CD14-positive monocyte (primary cell): Measurements from ENCODE around the gene PRR18. TPM values are rescaled to one million over a fixed set of nuclear protein-coding genes. Genes with fewer than 3 reads are reported as not detected.
"Not testable (repeated sequence)": the region's sequence is repeated elsewhere in the genome, so short reads cannot be mapped to it uniquely, and the experiment has no call there.

Source experiments
- DNase-seq, 3 donors: peaks; one replicate each; pipeline ENCODE4 v3.0.0-alpha.2; 2011 to 2022
- H2AFZ ChIP-seq: 2 replicates; pipeline ENCODE4 v1.6.0; 2012; ENCODE audit warnings: mild to moderate bottlenecking, low read depth, low read length, inconsistent platforms; ENCODE audit not compliant: insufficient read depth, poor library complexity, severe bottlenecking
- H3K27ac ChIP-seq, 2 donors: 1 replicate in 1 of 2; 2 replicates in 1 of 2; pipeline ENCODE4 v1.5.1; 2012 to 2013; ENCODE audit warnings: low read length in 2 of 2, control low read depth in 1 of 2, inconsistent platforms in 1 of 2, low read depth in 1 of 2, mild to moderate bottlenecking in 1 of 2
- H3K27me3 ChIP-seq, 2 donors: one replicate each; pipeline versions ENCODE4 v1.6.0 to v1.6.1; 2011 to 2013; ENCODE audit warnings: low read length in 2 of 2; ENCODE audit not compliant: control insufficient read depth in 2 of 2, insufficient read depth in 2 of 2
- H3K36me3 ChIP-seq, 2 donors: replicated peaks in 1 of 2; 1 replicate in 1 of 2; 2 replicates in 1 of 2; pipeline versions ENCODE4 v1.5.1 to v1.6.1; 2012 to 2013; ENCODE audit warnings: low read length in 2 of 2, control low read depth in 1 of 2, inconsistent platforms in 1 of 2, mild to moderate bottlenecking in 1 of 2; ENCODE audit not compliant: insufficient read depth in 2 of 2, control insufficient read depth in 1 of 2
- H3K4me1 ChIP-seq, 2 donors: 1 replicate in 1 of 2; 2 replicates in 1 of 2; pipeline versions ENCODE4 v1.5.1 to v1.6.1; 2012 to 2013; ENCODE audit warnings: low read length in 2 of 2, control low read depth in 1 of 2, inconsistent platforms in 1 of 2, mild to moderate bottlenecking in 1 of 2, moderate library complexity in 1 of 2; ENCODE audit not compliant: insufficient read depth in 2 of 2, control insufficient read depth in 1 of 2
- H3K4me2 ChIP-seq: replicated peaks from 2 replicates; pipeline ENCODE3; 2012; ENCODE audit warnings: low read length, moderate library complexity, mild to moderate bottlenecking; ENCODE audit not compliant: poor library complexity, severe bottlenecking; ENCODE audit errors: extremely low read depth
- H3K4me3 ChIP-seq, 3 experiments: fragments of 200-600 bp in 1 of 3; sonication (generic) in 1 of 3; replicated peaks in 1 of 3; 1 replicate in 2 of 3; 2 replicates in 1 of 3; pipeline ENCODE4 v1.5.1; 2011 to 2013; ENCODE audit warnings: low read length in 3 of 3, mild to moderate bottlenecking in 3 of 3, control low read depth in 2 of 3, low read depth in 2 of 3, inconsistent platforms in 1 of 3, moderate library complexity in 1 of 3
- H3K79me2 ChIP-seq: 2 replicates; pipeline ENCODE4 v1.6.0; 2012; ENCODE audit warnings: mild to moderate bottlenecking, control low read depth, inconsistent platforms, low read length, moderate library complexity; ENCODE audit not compliant: insufficient read depth
- H3K9ac ChIP-seq: 2 replicates; pipeline ENCODE4 v1.6.0; 2017; ENCODE audit warnings: low read length, mild to moderate bottlenecking; ENCODE audit not compliant: insufficient read depth, poor library complexity, severe bottlenecking
- H3K9me3 ChIP-seq, 2 donors: replicated peaks in 1 of 2; 1 replicate in 1 of 2; 2 replicates in 1 of 2; pipeline versions ENCODE4 v1.5.1 to v1.6.1; 2012 to 2013; ENCODE audit warnings: low read length in 2 of 2, control low read depth in 1 of 2; ENCODE audit not compliant: control insufficient read depth in 1 of 2, insufficient read depth in 1 of 2
- H4K20me1 ChIP-seq: 2 replicates; pipeline ENCODE4 v1.6.0; 2012; ENCODE audit warnings: mild to moderate bottlenecking, low read length, control low read depth, moderate library complexity; ENCODE audit not compliant: insufficient read depth
- H3K27ac Mint-ChIP-seq, 7 donors: one replicate each; pipeline ENCODE4 v1.8.0; 2020; ENCODE audit warnings: mild to moderate bottlenecking in 7 of 7, mixed read lengths in 7 of 7, moderate library complexity in 6 of 7, inconsistent platforms in 2 of 7
- H3K27me3 Mint-ChIP-seq, 3 donors: one replicate each; pipeline ENCODE4 v1.8.0; 2021 to 2022; ENCODE audit warnings: low read depth in 3 of 3, mild to moderate bottlenecking in 3 of 3, mixed read lengths in 3 of 3, moderate library complexity in 3 of 3, inconsistent platforms in 1 of 3
- H3K36me3 Mint-ChIP-seq, 2 donors: one replicate each; pipeline ENCODE4 v1.8.0; 2020; ENCODE audit warnings: mixed read lengths in 2 of 2, inconsistent platforms in 1 of 2, mild to moderate bottlenecking in 1 of 2
- H3K4me1 Mint-ChIP-seq: one replicate; pipeline ENCODE4 v1.8.0; 2020; ENCODE audit warnings: mild to moderate bottlenecking, mixed read lengths
- H3K4me3 Mint-ChIP-seq, 2 donors: one replicate each; pipeline ENCODE4 v1.8.0; 2020; ENCODE audit warnings: mild to moderate bottlenecking in 2 of 2, mixed read lengths in 2 of 2, moderate library complexity in 1 of 2
- H3K9me3 Mint-ChIP-seq, 7 donors: one replicate each; pipeline ENCODE4 v1.8.0; 2020 to 2022; ENCODE audit warnings: mixed read lengths in 7 of 7, mild to moderate bottlenecking in 6 of 7, moderate library complexity in 6 of 7, inconsistent platforms in 2 of 7
- WGBS: methylation state at CpG from one replicate; pipeline ENCODE4 v1.1.5; 2013; ENCODE audit warnings: missing lambda C conversion rate; ENCODE audit not compliant: insufficient coverage; 5-methylcytosine and 5-hydroxymethylcytosine counted together
- intact Hi-C, 2 donors: fragments of 100-400 bp; cut with micrococcal nuclease; formaldehyde crosslinking; loops; one replicate each; pipeline versions ENCODE4 v1.15.0 to v1.15.1; 2023
- polyA plus RNA-seq, 3 donors: library from polyadenylated mRNA; depleted of rRNA in 1 of 3; unstranded in 2 of 3; stranded (reverse) in 1 of 3; fragments of 300-500 nt in 2 of 3; fragments of >200 nt in 1 of 3; fragmentation: Illumina TruSeq in 2 of 3; gene quantifications; 1 replicate in 2 of 3; 2 replicates in 1 of 3; pipeline ENCODE4 v1.2.3, GENCODE V29; 2012 to 2021
- TF ChIP-seq, protein P1 (sequence below): fragments of 200-600 bp; IDR thresholded peaks from one replicate; pipeline ENCODE4 v1.8.0; 2022; ENCODE audit warnings: antibody characterized with exemption, mild to moderate bottlenecking

The PRR18 gene
- polyA plus RNA-seq, 3 donors = not detected

DNA sequence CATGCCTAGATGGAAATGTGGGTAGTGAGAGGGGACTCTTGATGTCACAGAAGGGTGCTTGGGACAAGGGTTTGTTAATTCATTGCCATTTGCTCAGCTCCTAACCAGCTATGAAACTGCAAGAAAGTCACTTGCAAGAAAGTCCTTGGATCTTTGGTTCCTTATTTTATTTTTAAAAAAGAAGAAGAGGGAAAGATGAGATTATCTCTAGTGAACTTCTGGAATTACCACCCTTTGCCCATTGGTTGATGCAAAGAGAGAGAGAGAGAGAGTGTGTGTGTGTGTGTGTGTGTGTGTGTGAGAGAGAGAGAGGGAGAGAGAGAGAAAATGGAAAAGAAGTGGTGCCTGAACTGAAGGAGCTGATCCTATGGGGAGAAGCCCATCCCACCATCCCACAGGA is 38.8 kb upstream of the PRR18 start:
- peak overlapping the region in 6 of 7 donors; percentile 20 to 79 (median 60) for H3K27ac Mint-ChIP-seq
- H2AFZ ChIP-seq = no peak overlapping the region
- peak overlapping the region in 1 of 2 donors; percentile 39 for H3K4me3 Mint-ChIP-seq
- H3K9me3 Mint-ChIP-seq = peaks cover 0 to 10% (median 2%) of the 10 kb centered on the region in 7 donors
- H3K27me3 ChIP-seq = no peaks in the 10 kb centered on the region
- H3K4me1 ChIP-seq = peaks cover 31 to 33% of the 10 kb centered on the region in 2 donors
- intact Hi-C loops = no loop called here
- peaks cover 0 to 2% of the 10 kb centered on the region in 2 donors for H3K36me3 Mint-ChIP-seq
- peaks cover 32% of the 10 kb centered on the region for H3K4me1 Mint-ChIP-seq
- TF ChIP-seq, protein P1, sequence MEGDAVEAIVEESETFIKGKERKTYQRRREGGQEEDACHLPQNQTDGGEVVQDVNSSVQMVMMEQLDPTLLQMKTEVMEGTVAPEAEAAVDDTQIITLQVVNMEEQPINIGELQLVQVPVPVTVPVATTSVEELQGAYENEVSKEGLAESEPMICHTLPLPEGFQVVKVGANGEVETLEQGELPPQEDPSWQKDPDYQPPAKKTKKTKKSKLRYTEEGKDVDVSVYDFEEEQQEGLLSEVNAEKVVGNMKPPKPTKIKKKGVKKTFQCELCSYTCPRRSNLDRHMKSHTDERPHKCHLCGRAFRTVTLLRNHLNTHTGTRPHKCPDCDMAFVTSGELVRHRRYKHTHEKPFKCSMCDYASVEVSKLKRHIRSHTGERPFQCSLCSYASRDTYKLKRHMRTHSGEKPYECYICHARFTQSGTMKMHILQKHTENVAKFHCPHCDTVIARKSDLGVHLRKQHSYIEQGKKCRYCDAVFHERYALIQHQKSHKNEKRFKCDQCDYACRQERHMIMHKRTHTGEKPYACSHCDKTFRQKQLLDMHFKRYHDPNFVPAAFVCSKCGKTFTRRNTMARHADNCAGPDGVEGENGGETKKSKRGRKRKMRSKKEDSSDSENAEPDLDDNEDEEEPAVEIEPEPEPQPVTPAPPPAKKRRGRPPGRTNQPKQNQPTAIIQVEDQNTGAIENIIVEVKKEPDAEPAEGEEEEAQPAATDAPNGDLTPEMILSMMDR = no peak
- DNase-seq = peak in 2 of 3 donors; percentile 5 to 35
- peaks cover 10% of the 10 kb centered on the region for H3K79me2 ChIP-seq
- peaks cover 0 to 1% (median 0%) of the 10 kb centered on the region in 3 donors for H3K27me3 Mint-ChIP-seq
- H4K20me1 ChIP-seq = no peaks in the 10 kb centered on the region
- H3K4me2 ChIP-seq = no peak overlapping the region
- no peak overlapping the region for H3K4me3 ChIP-seq
- H3K9me3 ChIP-seq = no peaks in the 10 kb centered on the region
- no peak overlapping the region for H3K27ac ChIP-seq
- H3K36me3 ChIP-seq = no peaks in the 10 kb centered on the region
- no peak overlapping the region for H3K9ac ChIP-seq

DNA sequence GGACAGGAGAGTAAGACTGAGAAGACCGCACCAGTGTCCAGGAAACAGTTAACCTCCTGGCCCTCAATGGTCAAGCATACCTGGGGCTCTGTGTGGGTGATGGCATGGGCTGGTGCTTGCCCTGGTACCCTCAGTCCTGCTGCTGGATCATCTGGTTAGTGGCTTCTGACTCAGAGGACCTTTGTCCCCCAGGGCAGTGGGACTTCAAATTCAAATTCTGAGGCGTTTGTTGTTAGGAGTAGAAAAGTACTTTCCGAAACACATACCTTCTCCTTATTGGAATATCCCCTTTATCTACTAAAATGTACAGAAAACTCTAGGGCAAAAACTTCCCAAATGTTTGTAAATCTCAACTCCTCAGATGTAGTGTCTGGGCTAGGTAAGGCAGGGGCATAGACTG is 38.3 kb upstream of the PRR18 start:
- DNase-seq = no peak
- H3K79me2 ChIP-seq = peaks cover 15% of the 10 kb centered on the region
- peaks cover 0 to 1% (median 0%) of the 10 kb centered on the region in 3 donors for H3K27me3 Mint-ChIP-seq
- 100% methylated on average over 1 of the region's 3 CpGs for WGBS
- no peaks in the 10 kb centered on the region for H3K27me3 ChIP-seq
- no peak overlapping the region for H3K4me2 ChIP-seq
- intact Hi-C loops = no loop called here
- H3K4me1 Mint-ChIP-seq = peaks cover 27% of the 10 kb centered on the region
- peaks cover 32 to 34% of the 10 kb centered on the region in 2 donors for H3K4me1 ChIP-seq
- H3K27ac ChIP-seq = no peak overlapping the region
- H3K36me3 Mint-ChIP-seq = peaks cover 0 to 2% of the 10 kb centered on the region in 2 donors
- no peak overlapping the region for H2AFZ ChIP-seq
- H3K9ac ChIP-seq = no peak overlapping the region
- H3K9me3 Mint-ChIP-seq = peaks cover 0 to 10% (median 2%) of the 10 kb centered on the region in 7 donors
- H3K27ac Mint-ChIP-seq = peak overlapping the region in 6 of 7 donors; percentile 1 to 59 (median 50)
- H3K4me3 ChIP-seq = no peak overlapping the region
- no peaks in the 10 kb centered on the region for H4K20me1 ChIP-seq
- TF ChIP-seq, protein P1 = no peak
- H3K9me3 ChIP-seq = no peaks in the 10 kb centered on the region
- no peaks in the 10 kb centered on the region for H3K36me3 ChIP-seq
- no peak overlapping the region for H3K4me3 Mint-ChIP-seq

DNA sequence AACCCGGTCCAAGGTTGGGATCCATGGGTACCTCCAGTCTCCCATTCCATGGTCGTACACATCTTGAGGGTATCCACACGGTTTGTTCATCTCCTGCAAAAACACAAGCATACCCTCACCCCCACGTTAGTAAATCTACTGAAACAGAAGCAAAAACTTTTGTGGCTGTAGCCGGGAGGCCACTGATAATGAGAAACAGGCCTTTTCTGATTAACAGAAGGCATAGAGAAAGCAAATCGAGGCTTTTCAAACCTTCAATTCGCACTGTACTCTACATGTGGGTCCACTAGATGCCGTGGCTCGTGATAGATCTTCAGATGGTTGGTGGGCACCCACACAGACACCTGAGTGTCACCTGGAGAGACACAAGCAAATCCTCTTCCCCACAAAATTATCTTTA is 37.5 kb upstream of the PRR18 start:
- H2AFZ ChIP-seq, H3K27me3 Mint-ChIP-seq, H3K4me3 ChIP-seq, intact Hi-C loops, DNase-seq, H3K9ac ChIP-seq, H3K9me3 ChIP-seq, H3K4me3 Mint-ChIP-seq, H3K27me3 ChIP-seq, H4K20me1 ChIP-seq, H3K36me3 Mint-ChIP-seq, H3K27ac Mint-ChIP-seq, H3K9me3 Mint-ChIP-seq, H3K36me3 ChIP-seq, H3K4me2 ChIP-seq, H3K27ac ChIP-seq: not testable (repeated sequence)
- Histone ChIP-seq H3K4me1 (peaks cover 40 to 41% of the 10 kb centered on the region in 2 donors), H3K79me2 (peaks cover 23% of the 10 kb centered on the region)
- 98% methylated on average over 6 of the region's 9 CpGs for WGBS
- peaks cover 29% of the 10 kb centered on the region for H3K4me1 Mint-ChIP-seq
